Melanocyte of skin (primary cell): ENCODE data around the gene SALL2. TPM values are rescaled to one million over a fixed set of nuclear protein-coding genes. Genes with fewer than 3 reads are reported as not detected.

Experiments
- total RNA-seq, 2 donors: library from RNA; depleted of rRNA; stranded (reverse); fragments of >200 nt; gene quantifications; 2 replicates each; pipeline ENCODE4 v1.2.3, GENCODE V29; 2012

The SALL2 gene
- total RNA-seq, result 1 to 10 TPM; 1.7 to 2.4 TPM

GRCh38 chr14:21525962-21526671, at the start of gene SALL2:
Gene SALL2, minus strand, starts transcription at chr14:21526346. Its CDS starts 219 bp downstream, at chr14:21526127.

GRCh38 chr14:21510735-21511657, 15.2 kb downstream of the SALL2 start, which contains the start of gene METTL3:
Gene METTL3, minus strand, starts transcription at chr14:21511340. Its CDS starts 117 bp downstream, at chr14:21511223.

GRCh38 chr14:21476925-21477681, 49.0 kb downstream of the SALL2 start, which contains the start of the genes RAB2B and TOX4:
Gene RAB2B, minus strand, starts transcription at chr14:21476959. Its CDS starts 87 bp downstream, at chr14:21476872.
Gene TOX4, plus strand, starts transcription at chr14:21477195. Its CDS starts 84 bp downstream, at chr14:21477279.

Other genes starting within 250 kb of the SALL2 start
- under 1 TPM in 1 of 2 donors, not detected in 1; 0.34 TPM for gene RPGRIP1, start 246.3 kb downstream of the SALL2 start, total RNA-seq
- gene SUPT16H, start 142.3 kb downstream of the SALL2 start, total RNA-seq, result 100 to 1,000 TPM in 1 of 2 donors, 10 to 100 TPM in 1; 58.5 to 100 TPM
- gene CHD8, start 70.2 kb downstream of the SALL2 start, total RNA-seq, result 10 to 100 TPM; 61.3 to 81.6 TPM
- gene RAB2B, start 49.4 kb downstream of the SALL2 start, total RNA-seq, result 10 to 100 TPM; 31.3 to 39.0 TPM
- 10 to 100 TPM; 31.0 to 36.5 TPM for gene TOX4, start 49.2 kb downstream of the SALL2 start, total RNA-seq
- gene METTL3, start 15.0 kb downstream of the SALL2 start, total RNA-seq, result 10 to 100 TPM; 37.9 to 68.9 TPM
- gene OR10G3, start 53.7 kb upstream of the SALL2 start, total RNA-seq, result not detected
- not detected for gene OR10G2, start 108.6 kb upstream of the SALL2 start, total RNA-seq
- gene OR4E2, start 127.5 kb upstream of the SALL2 start, total RNA-seq, result not detected
- not detected for gene OR4E1, start 147.5 kb upstream of the SALL2 start, total RNA-seq